ENCODE data around the gene NLGN2. TPM values are rescaled to one million over a fixed set of nuclear protein-coding genes. Genes with fewer than 3 reads are reported as not detected.
A peak's percentile ranks its signal among the peaks of the same experiment; 100 is the strongest.

The NLGN2 gene
- total RNA-seq, 1 experiment from 2014 or later = 6.7 TPM

- TF ChIP-seq CTCF (IDR thresholded peaks at IDR 0.05; ENCODE audit: unreplicated experiment) = no peak
- intact Hi-C loops (cut with micrococcal nuclease) = loop anchor here (2.0 kb wide), 1 partner anchor 26 kb away; the partner anchor contains the start of gene TMEM95
- POLR2A ChIA-PET = interaction anchor here (0.6 to 2.3 kb wide), 21 partner anchors 9 to 306 kb away, joined by 3 to 21 read pairs (median 4); partner anchors contain the start of genes MPDU1, PLSCR3, POLR2A and TMEM256
- peak; percentile 54 for DNase-seq (ENCODE audit: unreplicated experiment)
- Mint-ChIP-seq H3K4me1 (ENCODE audit: insufficient read depth, unreplicated experiment) (peaks cover 13% of the 10 kb centered on the region), H3K4me3 (ENCODE audit: unreplicated experiment) (peak within 1 kb of the TSS; percentile 94), H3K27ac (ENCODE audit: low read depth, unreplicated experiment) (peak within 1 kb of the TSS; percentile 90), H3K27me3 (ENCODE audit: insufficient read depth, unreplicated experiment) (no peaks in the 10 kb centered on the region), H3K9me3 (ENCODE audit: unreplicated experiment) (peaks cover 9% of the 10 kb centered on the region), H3K36me3 (ENCODE audit: insufficient read depth, unreplicated experiment) (peaks cover 19% of the 10 kb centered on the region)
- CTCF ChIA-PET = interaction anchor here (1.3 to 1.5 kb wide), 2 partner anchors 12 to 25 kb away, joined by 3 to 4 read pairs; no protein-coding TSS in a partner anchor
- no TSS peak for BruUV-seq (replicated peaks)
Observed at GRCh38 chr17:7380855-7381683, 26.6 kb upstream of the NLGN2 start, which contains the start of gene TNK1. Gene TNK1 (plus strand): TSS chr17:7381089. CDS start chr17:7382927, 1,838 bp downstream.

GRCh38 chr17:7382901-7383300 is 24.7 kb upstream of the NLGN2 start:
- intact Hi-C loops (cut with micrococcal nuclease) = no loop called here
- Mint-ChIP-seq H3K4me3 (ENCODE audit: unreplicated experiment) (no peak overlapping the region), H3K9me3 (ENCODE audit: unreplicated experiment) (peaks cover 9% of the 10 kb centered on the region), H3K27ac (ENCODE audit: low read depth, unreplicated experiment) (no peak overlapping the region), H3K4me1 (ENCODE audit: insufficient read depth, unreplicated experiment) (peaks cover 13% of the 10 kb centered on the region), H3K27me3 (ENCODE audit: insufficient read depth, unreplicated experiment) (no peaks in the 10 kb centered on the region), H3K36me3 (ENCODE audit: insufficient read depth, unreplicated experiment) (peaks cover 23% of the 10 kb centered on the region)
- DNase-seq (ENCODE audit: unreplicated experiment) = no peak
- POLR2A ChIA-PET = interaction anchor here (0.6 to 1.8 kb wide), 4 partner anchors 10 to 54 kb away, joined by 3 to 5 read pairs (median 3); no protein-coding TSS in a partner anchor
- CTCF ChIA-PET = interaction anchor here (0.8 to 1.7 kb wide), 4 partner anchors 25 to 178 kb away, joined by 3 to 6 read pairs (median 4); no protein-coding TSS in a partner anchor
- no TSS peak for BruUV-seq (replicated peaks)
- no peak for TF ChIP-seq CTCF (IDR thresholded peaks at IDR 0.05; ENCODE audit: unreplicated experiment)

- DNase-seq (ENCODE audit: unreplicated experiment) = no peak
- peaks cover 9% of the 10 kb centered on the region for H3K9me3 Mint-ChIP-seq (ENCODE audit: unreplicated experiment)
- no peaks in the 10 kb centered on the region for H3K27me3 Mint-ChIP-seq (ENCODE audit: insufficient read depth, unreplicated experiment)
- TF ChIP-seq CTCF (IDR thresholded peaks at IDR 0.05; ENCODE audit: unreplicated experiment) = no peak
- CTCF ChIA-PET = interaction anchor here (0.8 to 1.7 kb wide), 2 partner anchors 26 to 28 kb away, joined by 3 to 6 read pairs; no protein-coding TSS in a partner anchor
- no peak overlapping the region for H3K27ac Mint-ChIP-seq (ENCODE audit: low read depth, unreplicated experiment)
- peaks cover 13% of the 10 kb centered on the region for H3K4me1 Mint-ChIP-seq (ENCODE audit: insufficient read depth, unreplicated experiment)
- no peak overlapping the region for H3K4me3 Mint-ChIP-seq (ENCODE audit: unreplicated experiment)
- no TSS peak for BruUV-seq (replicated peaks)
- intact Hi-C loops (cut with micrococcal nuclease) = no loop called here
- POLR2A ChIA-PET = interaction anchor here (0.6 to 1.4 kb wide), 3 partner anchors 9 to 22 kb away, joined by 3 read pairs; no protein-coding TSS in a partner anchor
- H3K36me3 Mint-ChIP-seq (ENCODE audit: insufficient read depth, unreplicated experiment) = peaks cover 27% of the 10 kb centered on the region
Observed at GRCh38 chr17:7383371-7383741, 24.3 kb upstream of the NLGN2 start.
